Parathyroid adenoma (tissue), 2 donors: ENCODE results near the gene KCNMB2.

Source experiments
- H2AFZ ChIP-seq: fragments of 300-600 bp; sonication (generic); one replicate; pipeline ENCODE4 v1.7.0; 2017; ENCODE audit warnings: antibody characterized with exemption, mild to moderate bottlenecking
- H3K27ac ChIP-seq: fragments of 300-600 bp; sonication (generic); one replicate; pipeline ENCODE4 v1.7.0; 2017
- H3K27me3 ChIP-seq: fragments of 300-600 bp; sonication (generic); one replicate; pipeline ENCODE4 v1.7.0; 2017; ENCODE audit warnings: low read length; ENCODE audit not compliant: control insufficient read depth, insufficient read depth
- H3K36me3 ChIP-seq: fragments of 300-600 bp; sonication (generic); one replicate; pipeline ENCODE4 v1.7.0; 2017; ENCODE audit warnings: low read length; ENCODE audit not compliant: control insufficient read depth, insufficient read depth
- H3K4me1 ChIP-seq: fragments of 300-600 bp; sonication (generic); one replicate; pipeline ENCODE4 v1.7.0; 2017; ENCODE audit warnings: control low read depth
- H3K4me2 ChIP-seq: fragments of 300-600 bp; sonication (generic); one replicate; pipeline ENCODE4 v1.7.0; 2017; ENCODE audit warnings: low read length
- H3K4me3 ChIP-seq: fragments of 300-600 bp; sonication (generic); one replicate; pipeline ENCODE4 v1.7.0; 2017; ENCODE audit warnings: low read depth, low read length
- H3K79me2 ChIP-seq: fragments of 300-600 bp; sonication (generic); one replicate; pipeline ENCODE4 v1.7.0; 2017; ENCODE audit warnings: control low read depth
- H3K9ac ChIP-seq: fragments of 300-600 bp; sonication (generic); one replicate; pipeline ENCODE4 v1.7.0; 2017; ENCODE audit warnings: mild to moderate bottlenecking
- H3K9me3 ChIP-seq: fragments of 300-600 bp; sonication (generic); one replicate; pipeline ENCODE4 v1.7.0; 2017; ENCODE audit warnings: low read length; ENCODE audit not compliant: control insufficient read depth
- TF ChIP-seq, protein P1 (sequence below): fragments of 300-600 bp; sonication (generic); IDR thresholded peaks from one replicate; pipeline ENCODE4 v1.7.0; 2017; ENCODE audit warnings: antibody characterized with exemption, mild to moderate bottlenecking
- donor health status: primary hyperparathyroidism.

KCNMB2 gene

DNA sequence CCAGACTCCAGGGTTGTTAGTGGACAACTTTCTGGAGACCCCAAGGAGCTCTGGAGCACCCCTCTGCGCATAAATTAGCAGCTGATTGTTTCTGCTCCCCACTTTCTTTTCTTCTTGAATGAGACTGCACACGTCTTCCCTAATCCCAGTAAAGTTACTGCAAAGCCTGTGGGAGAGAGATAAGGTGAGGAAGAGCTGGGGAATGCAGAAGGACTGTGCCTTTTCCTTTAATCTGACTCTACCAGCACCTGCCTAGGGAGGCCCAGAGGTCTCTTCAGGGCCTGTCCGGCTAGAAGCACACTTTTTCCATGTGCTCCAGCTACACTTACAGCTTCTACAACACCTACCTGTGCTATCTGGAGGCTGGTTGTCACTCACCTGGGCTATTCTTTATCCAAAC lies 143.8 kb downstream of the KCNMB2 start:
- no peaks in the 10 kb centered on the region for H3K4me1 ChIP-seq
- H3K9ac ChIP-seq = no peak overlapping the region
- no peaks in the 10 kb centered on the region for H3K27me3 ChIP-seq
- no peak overlapping the region for H3K27ac ChIP-seq
- H3K79me2 ChIP-seq = no peaks in the 10 kb centered on the region
- TF ChIP-seq, protein P1, sequence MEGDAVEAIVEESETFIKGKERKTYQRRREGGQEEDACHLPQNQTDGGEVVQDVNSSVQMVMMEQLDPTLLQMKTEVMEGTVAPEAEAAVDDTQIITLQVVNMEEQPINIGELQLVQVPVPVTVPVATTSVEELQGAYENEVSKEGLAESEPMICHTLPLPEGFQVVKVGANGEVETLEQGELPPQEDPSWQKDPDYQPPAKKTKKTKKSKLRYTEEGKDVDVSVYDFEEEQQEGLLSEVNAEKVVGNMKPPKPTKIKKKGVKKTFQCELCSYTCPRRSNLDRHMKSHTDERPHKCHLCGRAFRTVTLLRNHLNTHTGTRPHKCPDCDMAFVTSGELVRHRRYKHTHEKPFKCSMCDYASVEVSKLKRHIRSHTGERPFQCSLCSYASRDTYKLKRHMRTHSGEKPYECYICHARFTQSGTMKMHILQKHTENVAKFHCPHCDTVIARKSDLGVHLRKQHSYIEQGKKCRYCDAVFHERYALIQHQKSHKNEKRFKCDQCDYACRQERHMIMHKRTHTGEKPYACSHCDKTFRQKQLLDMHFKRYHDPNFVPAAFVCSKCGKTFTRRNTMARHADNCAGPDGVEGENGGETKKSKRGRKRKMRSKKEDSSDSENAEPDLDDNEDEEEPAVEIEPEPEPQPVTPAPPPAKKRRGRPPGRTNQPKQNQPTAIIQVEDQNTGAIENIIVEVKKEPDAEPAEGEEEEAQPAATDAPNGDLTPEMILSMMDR = no peak
- no peaks in the 10 kb centered on the region for H3K9me3 ChIP-seq
- no peak overlapping the region for H2AFZ ChIP-seq
- H3K4me3 ChIP-seq = no peak overlapping the region
- no peaks in the 10 kb centered on the region for H3K36me3 ChIP-seq
- no peak overlapping the region for H3K4me2 ChIP-seq

DNA sequence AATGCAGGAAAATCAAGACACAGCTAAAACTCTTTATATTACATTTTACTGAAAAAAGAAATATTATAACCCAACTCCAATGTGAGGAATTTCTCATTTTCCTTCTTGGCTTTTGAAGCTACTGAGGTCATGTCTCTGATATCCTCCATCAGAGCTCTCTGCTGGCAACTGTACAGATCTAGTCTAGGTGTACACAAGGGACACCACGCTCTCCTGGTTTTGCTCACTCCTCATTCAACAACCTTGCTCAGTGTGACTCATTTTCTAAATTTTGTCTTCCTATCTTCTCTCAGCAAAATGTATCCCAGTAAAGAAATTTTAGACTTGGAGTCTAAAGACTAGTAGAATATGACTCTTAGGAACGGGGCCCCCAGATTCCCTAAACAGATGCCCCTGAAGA lies 144.3 kb downstream of the KCNMB2 start:
- H3K79me2 ChIP-seq = no peaks in the 10 kb centered on the region
- no peak overlapping the region for H3K27ac ChIP-seq
- no peak overlapping the region for H3K9ac ChIP-seq
- no peak overlapping the region for H3K4me3 ChIP-seq
- TF ChIP-seq, protein P1 = no peak
- no peak overlapping the region for H2AFZ ChIP-seq
- no peaks in the 10 kb centered on the region for H3K4me1 ChIP-seq
- no peaks in the 10 kb centered on the region for H3K27me3 ChIP-seq
- H3K9me3 ChIP-seq = no peaks in the 10 kb centered on the region
- H3K36me3 ChIP-seq = no peaks in the 10 kb centered on the region
- H3K4me2 ChIP-seq = no peak overlapping the region

DNA sequence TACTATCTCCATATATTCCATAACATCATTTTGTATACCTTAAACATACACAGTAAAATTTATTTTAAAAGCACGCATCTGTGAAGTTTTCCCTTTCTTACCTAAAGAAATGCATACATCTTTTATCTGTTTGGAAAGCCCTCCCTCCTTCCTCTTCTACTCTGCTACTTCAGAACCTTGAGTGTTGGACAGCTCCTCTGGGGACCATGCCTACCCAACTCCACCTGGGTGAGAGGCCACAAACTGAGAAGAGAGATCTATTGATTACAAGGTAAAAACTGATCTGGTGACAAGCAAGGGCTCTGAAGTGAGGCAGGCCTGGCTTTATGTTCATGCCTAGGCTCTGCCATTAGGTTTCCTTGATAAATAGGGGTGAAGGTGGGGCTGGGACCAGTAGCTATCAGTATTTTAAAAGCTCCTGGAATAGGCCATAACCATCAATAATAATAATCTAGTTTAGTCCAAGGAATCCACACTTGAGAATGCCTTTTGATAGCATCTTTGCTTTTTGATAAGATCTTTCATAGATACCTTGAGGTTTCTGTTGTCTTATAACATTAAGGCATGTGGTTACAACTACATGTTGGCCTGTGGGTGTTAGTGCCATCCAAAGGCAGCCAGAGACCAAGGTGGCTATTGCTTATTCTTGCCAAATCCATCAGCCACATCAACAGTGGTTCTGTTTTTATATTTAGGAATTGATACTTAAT lies 148.8 kb downstream of the KCNMB2 start:
- Histone ChIP-seq H3K9me3 (no peaks in the 10 kb centered on the region), H3K9ac (no peak overlapping the region), H3K36me3 (no peaks in the 10 kb centered on the region), H3K4me2 (no peak overlapping the region), H3K27ac (no peak overlapping the region), H3K4me1 (no peaks in the 10 kb centered on the region), H2AFZ (no peak overlapping the region), H3K4me3 (no peak overlapping the region), H3K27me3 (no peaks in the 10 kb centered on the region), H3K79me2 (no peaks in the 10 kb centered on the region)
- TF ChIP-seq, protein P1 = no peak

DNA sequence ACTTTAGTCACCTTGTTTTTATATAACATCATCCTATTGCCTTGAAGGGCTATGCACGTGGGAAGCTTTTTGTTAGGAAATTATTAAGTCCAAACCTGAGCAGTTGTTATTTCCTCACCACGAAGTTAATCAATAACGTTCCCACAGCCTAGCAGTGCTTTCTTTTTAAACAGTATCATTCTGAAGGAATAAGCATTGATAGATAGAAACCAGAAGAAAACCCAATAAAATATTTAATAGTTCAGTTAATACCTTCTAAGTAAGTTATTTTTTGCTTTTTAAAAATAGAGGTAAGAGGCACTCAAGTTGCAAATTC lies 149.3 kb downstream of the KCNMB2 start:
- Histone ChIP-seq H3K9ac (no peak overlapping the region), H3K27me3 (no peaks in the 10 kb centered on the region), H2AFZ (no peak overlapping the region), H3K9me3 (no peaks in the 10 kb centered on the region), H3K4me1 (no peaks in the 10 kb centered on the region), H3K36me3 (no peaks in the 10 kb centered on the region), H3K4me2 (no peak overlapping the region), H3K27ac (no peak overlapping the region), H3K79me2 (no peaks in the 10 kb centered on the region), H3K4me3 (no peak overlapping the region)
- TF ChIP-seq, protein P1 = no peak

DNA sequence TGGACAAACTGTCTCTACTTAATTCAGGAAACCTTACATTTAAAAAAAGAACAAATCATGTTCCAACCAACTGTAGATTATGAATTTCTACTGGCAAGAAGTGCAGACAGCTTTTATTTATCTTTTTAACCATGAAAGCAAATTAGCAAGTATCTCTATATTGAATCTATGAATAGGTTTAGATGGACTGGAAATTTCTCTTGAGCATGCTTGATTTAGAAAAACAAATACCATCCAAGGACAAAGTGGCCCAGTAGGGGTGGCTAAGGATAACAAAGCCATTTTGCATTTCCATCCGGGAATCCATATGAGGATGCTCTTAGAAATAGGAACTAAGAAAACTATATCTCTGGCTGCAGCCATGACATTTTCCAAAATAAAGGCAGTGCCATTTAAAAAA lies 150.6 kb downstream of the KCNMB2 start:
- no peak overlapping the region for H3K27ac ChIP-seq

More for the DNA sequence above, 150.6 kb downstream of the KCNMB2 start:
- H2AFZ ChIP-seq = no peak overlapping the region
- H3K79me2 ChIP-seq = no peaks in the 10 kb centered on the region
- no peaks in the 10 kb centered on the region for H3K27me3 ChIP-seq
- H3K9me3 ChIP-seq = no peaks in the 10 kb centered on the region
- no peaks in the 10 kb centered on the region for H3K36me3 ChIP-seq
- no peak overlapping the region for H3K9ac ChIP-seq
- H3K4me2 ChIP-seq = no peak overlapping the region
- H3K4me1 ChIP-seq = no peaks in the 10 kb centered on the region
- TF ChIP-seq, protein P1 = no peak
- H3K4me3 ChIP-seq = no peak overlapping the region
